ENCODE data around the gene GALNT18.

GRCh38 chr11:11587122-11587521, 34.7 kb downstream of the GALNT18 start:
- TF ChIP-seq MAX (IDR thresholded peaks at IDR 0.05; ENCODE audit: insufficient read depth, insufficient read length), result no peak
- TF ChIP-seq POLR2A (IDR thresholded peaks at IDR 0.05; ENCODE audit: low read depth, low read length), result no peak
- no peak for TF ChIP-seq POLR2AphosphoS5 (IDR thresholded peaks at IDR 0.05; ENCODE audit: insufficient read depth, low read depth, low read length)
- TF ChIP-seq CTCF (IDR thresholded peaks at IDR 0.05; ENCODE audit: extremely low read depth in 1 of 2, insufficient read depth in 1 of 2, low read depth in 1 of 2, low read length in 2 of 2), result no peak
- TF ChIP-seq JUN (IDR thresholded peaks at IDR 0.05; ENCODE audit: borderline replicate concordance, insufficient read depth, insufficient read length, low read depth), result no peak
- TF ChIP-seq EZH2 (IDR thresholded peaks at IDR 0.05; ENCODE audit: borderline replicate concordance, low read depth, low read length, severe bottlenecking), result no peak
- no peak for TF ChIP-seq GATA2 (IDR thresholded peaks at IDR 0.05; ENCODE audit: insufficient read depth, insufficient read length, low read depth, low read length)
- no peak for TF ChIP-seq FOS (IDR thresholded peaks at IDR 0.05; ENCODE audit: borderline replicate concordance, insufficient read depth, low read length)
- no peak for TF ChIP-seq MYC (IDR thresholded peaks at IDR 0.05; ENCODE audit: low read depth, low read length)

Measured in endothelial cell of umbilical vein (primary cell).